ENCODE measurements around the gene GNA12. TPM values are rescaled to one million over a fixed set of nuclear protein-coding genes. Genes with fewer than 3 reads are reported as not detected.

Gene GNA12
- total and polyA plus RNA-seq, 2 experiments from 2014 or later: 28.4 to 40.2 TPM

DNA sequence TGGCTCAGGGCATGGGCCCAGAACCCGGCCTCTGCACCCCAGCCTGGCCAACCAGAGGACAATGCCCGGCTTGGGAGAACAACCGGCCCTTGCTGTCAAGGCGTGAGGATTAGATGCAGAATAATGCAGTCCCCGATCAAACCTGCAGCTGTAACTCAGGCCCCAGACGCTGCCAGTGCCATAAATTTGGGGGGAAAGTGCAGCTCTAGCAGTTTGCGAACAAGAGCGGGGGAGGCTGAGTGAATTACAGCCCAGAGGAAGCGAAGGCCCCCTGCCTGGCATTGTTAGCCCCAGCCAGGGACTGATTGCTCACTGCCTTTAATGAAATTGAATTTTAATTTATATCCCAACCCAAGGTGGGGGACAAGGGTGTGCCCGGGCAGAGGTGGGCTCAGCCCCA lies 38.0 kb upstream of the GNA12 start:
- H3K79me2 ChIP-seq: no peaks in the 10 kb centered on the region
- H3K4me1 ChIP-seq (ENCODE audit: insufficient read depth): no peaks in the 10 kb centered on the region
- TF ChIP-seq, protein P1, sequence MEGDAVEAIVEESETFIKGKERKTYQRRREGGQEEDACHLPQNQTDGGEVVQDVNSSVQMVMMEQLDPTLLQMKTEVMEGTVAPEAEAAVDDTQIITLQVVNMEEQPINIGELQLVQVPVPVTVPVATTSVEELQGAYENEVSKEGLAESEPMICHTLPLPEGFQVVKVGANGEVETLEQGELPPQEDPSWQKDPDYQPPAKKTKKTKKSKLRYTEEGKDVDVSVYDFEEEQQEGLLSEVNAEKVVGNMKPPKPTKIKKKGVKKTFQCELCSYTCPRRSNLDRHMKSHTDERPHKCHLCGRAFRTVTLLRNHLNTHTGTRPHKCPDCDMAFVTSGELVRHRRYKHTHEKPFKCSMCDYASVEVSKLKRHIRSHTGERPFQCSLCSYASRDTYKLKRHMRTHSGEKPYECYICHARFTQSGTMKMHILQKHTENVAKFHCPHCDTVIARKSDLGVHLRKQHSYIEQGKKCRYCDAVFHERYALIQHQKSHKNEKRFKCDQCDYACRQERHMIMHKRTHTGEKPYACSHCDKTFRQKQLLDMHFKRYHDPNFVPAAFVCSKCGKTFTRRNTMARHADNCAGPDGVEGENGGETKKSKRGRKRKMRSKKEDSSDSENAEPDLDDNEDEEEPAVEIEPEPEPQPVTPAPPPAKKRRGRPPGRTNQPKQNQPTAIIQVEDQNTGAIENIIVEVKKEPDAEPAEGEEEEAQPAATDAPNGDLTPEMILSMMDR (IDR thresholded peaks at IDR 0.05; ENCODE audit: poor library complexity): no peak
- no peak for TF ChIP-seq EZH2phosphoT487 (IDR thresholded peaks at IDR 0.05; ENCODE audit: low read depth, severe bottlenecking, unreplicated experiment)
- no peak for TF ChIP-seq EZH2 (IDR thresholded peaks at IDR 0.05; ENCODE audit: borderline replicate concordance)
- no peak overlapping the region for H3K4me3 ChIP-seq
- no peak overlapping the region for H3K4me2 ChIP-seq
- H3K27me3 ChIP-seq: no peaks in the 10 kb centered on the region
- H3K9me2 ChIP-seq (replicated peaks; ENCODE audit: insufficient read depth): no peaks in the 10 kb centered on the region
- no peaks in the 10 kb centered on the region for H3K9me3 ChIP-seq (ENCODE audit: low read depth)
- H2AFZ ChIP-seq: no peak overlapping the region
- 84% methylated on average over 10 of the region's 10 CpGs for WGBS (ENCODE audit: low lambda C conversion rate, missing lambda C conversion rate)
- H3K36me3 ChIP-seq (replicated peaks; ENCODE audit: insufficient read depth, low read depth): no peaks in the 10 kb centered on the region
- H4K20me1 ChIP-seq (ENCODE audit: insufficient read depth, poor library complexity, severe bottlenecking): no peaks in the 10 kb centered on the region
- no peak for DNase-seq (ENCODE audit: low spot score)
- no peak overlapping the region for H3K27ac ChIP-seq

DNA sequence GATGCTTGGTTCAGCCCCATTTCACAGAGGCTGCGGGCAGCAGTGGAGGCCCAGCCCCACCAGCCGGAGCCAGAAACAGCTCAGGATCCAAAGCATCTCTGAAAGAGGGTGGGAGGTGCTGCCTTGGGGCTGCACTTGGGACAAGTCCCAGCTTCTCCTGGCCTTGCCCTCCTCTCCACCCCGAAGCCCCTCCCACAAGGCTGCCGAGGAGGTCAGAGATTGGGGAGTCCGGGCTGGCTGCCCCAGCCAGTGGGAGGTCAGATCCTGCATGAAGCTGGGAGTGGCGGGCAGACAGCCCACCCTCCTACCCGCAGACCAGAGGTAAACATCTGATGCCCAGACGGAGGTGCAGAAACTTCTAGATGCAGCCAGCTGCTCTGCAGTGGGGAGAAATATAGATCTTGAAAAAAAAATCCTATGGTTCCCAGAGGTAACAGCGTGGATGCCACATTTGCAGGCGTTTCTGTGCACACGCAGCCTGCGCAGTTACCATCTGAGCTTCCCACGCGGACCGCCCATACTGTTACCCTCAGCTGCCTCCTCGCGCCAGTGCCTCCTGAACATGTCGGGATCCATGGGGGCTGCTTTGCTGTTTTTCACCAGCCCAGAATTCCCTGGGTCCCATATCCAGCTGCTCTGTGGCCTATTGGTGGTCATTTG lies 36.9 kb upstream of the GNA12 start:
- TF ChIP-seq EZH2phosphoT487 (IDR thresholded peaks at IDR 0.05; ENCODE audit: low read depth, severe bottlenecking, unreplicated experiment): no peak
- TF ChIP-seq, protein P1 (IDR thresholded peaks at IDR 0.05; ENCODE audit: poor library complexity): no peak
- no peaks in the 10 kb centered on the region for H3K36me3 ChIP-seq (replicated peaks; ENCODE audit: insufficient read depth, low read depth)
- H3K79me2 ChIP-seq: no peaks in the 10 kb centered on the region
- no peaks in the 10 kb centered on the region for H4K20me1 ChIP-seq (ENCODE audit: insufficient read depth, poor library complexity, severe bottlenecking)
- H3K9me2 ChIP-seq (replicated peaks; ENCODE audit: insufficient read depth): no peaks in the 10 kb centered on the region
- no peaks in the 10 kb centered on the region for H3K9me3 ChIP-seq (ENCODE audit: low read depth)
- DNase-seq (ENCODE audit: low spot score): no peak
- H3K4me3 ChIP-seq: no peak overlapping the region
- H2AFZ ChIP-seq: no peak overlapping the region
- H3K27me3 ChIP-seq: no peaks in the 10 kb centered on the region
- H3K27ac ChIP-seq: no peak overlapping the region
- H3K4me1 ChIP-seq (ENCODE audit: insufficient read depth): no peaks in the 10 kb centered on the region
- no peak overlapping the region for H3K4me2 ChIP-seq
- 69% methylated on average over 18 of the region's 18 CpGs for WGBS (ENCODE audit: low lambda C conversion rate, missing lambda C conversion rate)

DNA sequence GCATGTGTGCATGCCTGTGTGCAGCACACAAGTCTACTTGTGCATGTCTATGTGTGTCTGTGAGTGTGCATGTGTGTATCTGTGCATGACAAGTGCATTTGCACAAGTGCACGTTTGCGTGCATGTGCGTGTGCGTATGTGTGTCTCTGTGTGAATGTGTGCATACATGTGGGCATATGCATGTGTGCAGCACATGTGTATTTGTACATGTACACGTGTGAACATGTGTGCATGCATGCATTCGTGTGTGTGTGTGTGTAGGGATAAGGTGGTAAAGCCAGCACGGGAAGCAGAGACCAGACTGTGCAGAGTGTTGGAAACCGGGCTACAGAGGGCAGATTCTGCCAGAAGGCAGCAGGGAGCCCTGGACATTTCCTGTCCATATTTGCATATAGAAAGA lies 35.9 kb upstream of the GNA12 start:
- H3K4me2 ChIP-seq: no peak overlapping the region
- TF ChIP-seq, protein P1 (IDR thresholded peaks at IDR 0.05; ENCODE audit: poor library complexity): no peak
- TF ChIP-seq EZH2 (IDR thresholded peaks at IDR 0.05; ENCODE audit: borderline replicate concordance) (no peak), EZH2phosphoT487 (IDR thresholded peaks at IDR 0.05; ENCODE audit: low read depth, severe bottlenecking, unreplicated experiment) (no peak)
- no peak for DNase-seq (ENCODE audit: low spot score)
- no peaks in the 10 kb centered on the region for H3K79me2 ChIP-seq
- 89% methylated on average over 8 of the region's 8 CpGs for WGBS (ENCODE audit: low lambda C conversion rate, missing lambda C conversion rate)
- H3K9me2 ChIP-seq (replicated peaks; ENCODE audit: insufficient read depth): no peaks in the 10 kb centered on the region
- no peaks in the 10 kb centered on the region for H3K36me3 ChIP-seq (replicated peaks; ENCODE audit: insufficient read depth, low read depth)
- H3K9me3 ChIP-seq (ENCODE audit: low read depth): no peaks in the 10 kb centered on the region
- no peaks in the 10 kb centered on the region for H3K27me3 ChIP-seq
- H3K4me3 ChIP-seq: no peak overlapping the region
- H3K27ac ChIP-seq: no peak overlapping the region
- H2AFZ ChIP-seq: no peak overlapping the region
- H4K20me1 ChIP-seq (ENCODE audit: insufficient read depth, poor library complexity, severe bottlenecking): no peaks in the 10 kb centered on the region
- no peaks in the 10 kb centered on the region for H3K4me1 ChIP-seq (ENCODE audit: insufficient read depth)

Measured in hepatocyte (in vitro differentiated cells).